HepG2 (cell line): ENCODE measurements around the gene FNDC4. TPM values are rescaled to one million over a fixed set of nuclear protein-coding genes. Genes with fewer than 3 reads are reported as not detected.

Source experiments
- ATRX ChIP-seq: sonication (generic); formaldehyde crosslinking; IDR thresholded peaks from 2 replicates; pipeline ENCODE4 v1.4.0; 2020; ENCODE audit warnings: missing genetic modification reagents, borderline replicate concordance
- CBX5 ChIP-seq: sonication (generic); formaldehyde crosslinking; IDR thresholded peaks from 2 replicates; pipeline ENCODE4 v1.4.0; 2020; ENCODE audit warnings: missing genetic modification reagents, borderline replicate concordance
- CENPT ChIP-seq: sonication (generic); formaldehyde crosslinking; IDR thresholded peaks from 2 replicates; pipeline ENCODE4 v1.8.0; 2022; ENCODE audit warnings: low read depth, mild to moderate bottlenecking, moderate library complexity, missing genetic modification reagents
- DPF2 ChIP-seq: sonication (generic); formaldehyde crosslinking; IDR thresholded peaks from 2 replicates; pipeline ENCODE4 v1.4.0; 2020; ENCODE audit warnings: mild to moderate bottlenecking, low read depth, missing genetic modification reagents, borderline replicate concordance
- ELF1 ChIP-seq: sonication (generic); formaldehyde crosslinking; IDR thresholded peaks from 2 replicates; pipeline ENCODE4 v1.4.0; 2020; ENCODE audit warnings: missing genetic modification reagents
- EP300 ChIP-seq, 3 experiments: sonication (generic) in 1 of 3; formaldehyde crosslinking in 1 of 3; IDR thresholded peaks; 2 replicates each; pipeline versions ENCODE4 v1.5.1 to v1.6.1; 2011 to 2020; ENCODE audit warnings: low read depth in 2 of 3, low read length in 2 of 3, borderline replicate concordance in 1 of 3, improper control_type of control experiment in 1 of 3, mild to moderate bottlenecking in 1 of 3, missing genetic modification reagents in 1 of 3, moderate library complexity in 1 of 3
- FOXP1 ChIP-seq, 2 experiments: fragments of 450-650 bp in 1 of 2; IDR thresholded peaks; 2 replicates each; pipeline ENCODE4 v1.6.1; 2017 to 2018; ENCODE audit warnings: antibody characterized with exemption in 1 of 2
- FOXP4 ChIP-seq: sonication (generic); formaldehyde crosslinking; IDR thresholded peaks from 2 replicates; pipeline ENCODE4 v1.4.0; 2020; ENCODE audit warnings: missing genetic modification reagents
- LCORL ChIP-seq, 2 experiments: fragments of 450-650 bp in 1 of 2; sonication (generic) in 1 of 2; formaldehyde crosslinking in 1 of 2; IDR thresholded peaks; 2 replicates each; pipeline versions ENCODE4 v1.5.0 to v1.6.1; 2017 to 2020; ENCODE audit warnings: antibody characterized with exemption in 1 of 2, missing genetic modification reagents in 1 of 2
- MEIS2 ChIP-seq: sonication (generic); formaldehyde crosslinking; IDR thresholded peaks from 2 replicates; pipeline ENCODE4 v1.9.0; 2021; ENCODE audit warnings: mild to moderate bottlenecking, missing genetic modification reagents
- MIER2 ChIP-seq: IDR thresholded peaks from 2 replicates; pipeline ENCODE4 v1.6.1; 2016; ENCODE audit warnings: missing biosample characterization, missing genetic modification reagents
- RELA ChIP-seq: sonication (generic); formaldehyde crosslinking; IDR thresholded peaks from 2 replicates; pipeline ENCODE4 v1.4.0; 2020; ENCODE audit warnings: missing genetic modification reagents
- RNF219 ChIP-seq: sonication (generic); formaldehyde crosslinking; IDR thresholded peaks from 2 replicates; pipeline ENCODE4 v1.5.0; 2020; ENCODE audit warnings: mild to moderate bottlenecking, missing genetic modification reagents
- ZNF276 ChIP-seq: sonication (generic); formaldehyde crosslinking; IDR thresholded peaks from 2 replicates; pipeline ENCODE4 v1.4.0; 2020; ENCODE audit warnings: mild to moderate bottlenecking, low read depth, missing genetic modification reagents
- ZNF629 ChIP-seq: sonication (generic); formaldehyde crosslinking; conservative IDR thresholded peaks from 2 replicates; pipeline ENCODE4 v1.5.0; 2020; ENCODE audit warnings: missing genetic modification reagents
- ZNF704 ChIP-seq: sonication (generic); formaldehyde crosslinking; IDR thresholded peaks from 2 replicates; pipeline ENCODE4 v1.8.1; 2023; ENCODE audit warnings: mild to moderate bottlenecking, inconsistent platforms, moderate library complexity, missing genetic modification reagents, borderline replicate concordance
- ZNF776 ChIP-seq: sonication (generic); formaldehyde crosslinking; IDR thresholded peaks from 2 replicates; pipeline ENCODE4 v1.4.0; 2020; ENCODE audit warnings: mild to moderate bottlenecking, missing genetic modification reagents
- ZNF790 ChIP-seq: sonication (generic); formaldehyde crosslinking; IDR thresholded peaks from 2 replicates; pipeline ENCODE4 v1.8.0; 2022; ENCODE audit warnings: missing genetic modification reagents, mild to moderate bottlenecking, borderline replicate concordance
- ZNF800 ChIP-seq: sonication (generic); formaldehyde crosslinking; IDR thresholded peaks from 2 replicates; pipeline ENCODE4 v1.4.0; 2020; ENCODE audit warnings: missing genetic modification reagents
- polyA plus RNA-seq, 8 experiments: library from polyadenylated mRNA; depleted of rRNA in 3 of 8; stranded (reverse) in 7 of 8; unstranded in 1 of 8; fragments of >200 nt; fragmentation: Illumina TruSeq in 4 of 8; extraction: Trizol in 4 of 8; gene quantifications; 2 replicates each; pipeline versions ENCODE4 v1.2.1 to v1.2.3, GENCODE V29; 2011 to 2016; ENCODE audit warnings: low read depth in 4 of 8, missing spikeins in 1 of 8, mixed read lengths in 1 of 8; ENCODE audit not compliant: insufficient read depth in 1 of 8
- total RNA-seq, 5 experiments: library from RNA; depleted of rRNA; stranded (reverse); fragments of >200 nt; fragmentation: Illumina TruSeq; extraction: Trizol; gene quantifications; 2 replicates each; pipeline ENCODE4 v1.2.3, GENCODE V29; 2016; ENCODE audit warnings: low read depth in 1 of 5

Gene FNDC4
- total and polyA plus RNA-seq, 2 of the 13 experiments (the other 11 are each of a cell fraction or from before 2014, with no cell fraction given), result 9.0 to 17.4 TPM

GRCh38 chr2:27494944-27495554 is at the start of gene FNDC4 (continued):
- TF ChIP-seq LCORL (IDR thresholded peaks at IDR 0.05), result no peak
- TF ChIP-seq LCORL (CRISPR knock-in tag; IDR thresholded peaks at IDR 0.05), result no peak
- no peak for TF ChIP-seq ATRX (CRISPR knock-in tag)
- TF ChIP-seq CENPT, result no peak
- TF ChIP-seq DPF2 (CRISPR knock-in tag), result no peak
- TF ChIP-seq ZNF629 (CRISPR knock-in tag), result no peak
- TF ChIP-seq EP300 (IDR thresholded peaks at IDR 0.05; ENCODE audit: low read depth in 2 of 2, low read length in 2 of 2), result no peak
- TF ChIP-seq EP300 (CRISPR knock-in tag; IDR thresholded peaks at IDR 0.05; ENCODE audit: borderline replicate concordance), result no peak
- no peak; the same call in 1 of the 2 replicates for TF ChIP-seq ZNF790 (CRISPR knock-in tag)
- no peak; the same call in 1 of the 2 replicates for TF ChIP-seq ZNF776
- TF ChIP-seq FOXP4, result no peak
- no peak for TF ChIP-seq ELF1 (CRISPR knock-in tag)
- TF ChIP-seq RELA (CRISPR knock-in tag), result no peak
- no peak for TF ChIP-seq MIER2 (CRISPR knock-in tag)
- TF ChIP-seq RNF219 (CRISPR knock-in tag), result no peak
- TF ChIP-seq ZNF704 (CRISPR knock-in tag), result no peak
- peak; percentile 60; the same call in 1 of the 2 replicates for TF ChIP-seq ZNF276 (CRISPR knock-in tag)
- no peak for TF ChIP-seq CBX5
- TF ChIP-seq ZNF800 (CRISPR knock-in tag), result no peak
- TF ChIP-seq MEIS2 (CRISPR knock-in tag), result no peak
- no peak for TF ChIP-seq FOXP1 (IDR thresholded peaks at IDR 0.05)
- no peak for TF ChIP-seq FOXP1 (CRISPR knock-in tag; IDR thresholded peaks at IDR 0.05)
